SK-MEL-5 (cell line): ENCODE measurements around the gene MRPS5. TPM values are rescaled to one million over a fixed set of nuclear protein-coding genes. Genes with fewer than 3 reads are reported as not detected.

Experiments used
- DNase-seq: peaks from one replicate; pipeline ENCODE4 v3.0.0-alpha.2; 2016; ENCODE audit warnings: low read depth, low spot score
- in situ Hi-C: cut with HindIII; loops from 2 replicates; pipeline ENCODE4 v1.10.0; 2016; ENCODE audit warnings: low sequenced_read_pairs, high pct_unique_total_duplicates, low pct_unique_long_range_greater_than_20kb
- polyA plus RNA-seq, 2 experiments: library from polyadenylated mRNA; depleted of rRNA; stranded (reverse); fragments of >200 nt; gene quantifications; 2 replicates each; pipeline ENCODE4 v1.2.3, GENCODE V29; 2015
- total RNA-seq: library from RNA; depleted of rRNA; stranded (reverse); fragments of >200 nt; shearing (Covaris generic); gene quantifications from 2 replicates; pipeline ENCODE4 v1.2.3, GENCODE V29; 2014; rRNA removed

Gene MRPS5
- total RNA-seq = 114 and 124 TPM in 2 replicates
- polyA plus RNA-seq (2015; cell fraction: cytosol; rRNA removed) = 83.2 and 92.0 TPM in 2 replicates
- polyA plus RNA-seq (2015; cell fraction: nucleus; rRNA removed) = 172 and 174 TPM in 2 replicates

DNA sequence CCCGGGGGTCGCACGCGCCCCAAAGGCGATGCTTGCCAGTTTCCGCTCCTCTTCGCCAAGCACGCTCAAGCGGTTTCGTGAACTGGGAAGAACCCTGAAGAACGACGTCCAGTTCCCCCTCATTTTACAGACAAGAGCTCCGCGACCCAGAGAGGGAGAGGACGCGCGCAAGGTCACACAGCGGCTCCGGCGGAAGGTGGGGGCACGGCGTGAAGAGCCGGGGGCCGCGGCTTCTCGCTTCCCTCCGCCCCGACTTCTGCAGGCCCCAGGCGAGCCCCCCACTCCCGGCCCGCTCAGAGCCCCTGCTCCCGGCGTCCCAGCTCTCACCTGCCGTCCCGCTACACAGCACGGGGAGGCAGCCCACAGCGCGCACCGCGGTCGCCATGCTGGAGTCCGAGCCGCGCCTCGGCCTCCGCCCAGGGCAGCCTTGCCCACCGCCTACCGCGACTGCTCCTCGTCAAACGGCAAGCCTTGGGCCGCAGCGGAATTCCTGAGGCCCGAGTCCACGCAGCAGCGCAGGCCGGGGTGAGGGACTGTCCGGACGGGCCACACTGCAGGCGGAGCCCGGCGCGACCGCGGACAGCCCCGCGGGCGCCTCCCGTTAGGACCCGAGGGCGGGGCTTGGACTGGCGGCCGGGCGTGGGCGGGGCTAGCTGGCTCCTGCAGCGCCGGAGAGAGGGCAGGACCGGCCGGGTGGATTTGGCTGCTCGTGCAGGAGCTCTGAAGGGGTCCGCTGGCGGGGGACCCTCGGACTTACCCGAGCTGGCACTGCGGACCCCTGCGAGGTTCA lies at the start of gene MRPS5:
MRPS5 (minus strand) TSS at position 402 of the 790 bp plus-strand sequence; CDS start at position 385, 17 bp downstream.
- peak; percentile 66 for DNase-seq
- in situ Hi-C loops = no loop called here

DNA sequence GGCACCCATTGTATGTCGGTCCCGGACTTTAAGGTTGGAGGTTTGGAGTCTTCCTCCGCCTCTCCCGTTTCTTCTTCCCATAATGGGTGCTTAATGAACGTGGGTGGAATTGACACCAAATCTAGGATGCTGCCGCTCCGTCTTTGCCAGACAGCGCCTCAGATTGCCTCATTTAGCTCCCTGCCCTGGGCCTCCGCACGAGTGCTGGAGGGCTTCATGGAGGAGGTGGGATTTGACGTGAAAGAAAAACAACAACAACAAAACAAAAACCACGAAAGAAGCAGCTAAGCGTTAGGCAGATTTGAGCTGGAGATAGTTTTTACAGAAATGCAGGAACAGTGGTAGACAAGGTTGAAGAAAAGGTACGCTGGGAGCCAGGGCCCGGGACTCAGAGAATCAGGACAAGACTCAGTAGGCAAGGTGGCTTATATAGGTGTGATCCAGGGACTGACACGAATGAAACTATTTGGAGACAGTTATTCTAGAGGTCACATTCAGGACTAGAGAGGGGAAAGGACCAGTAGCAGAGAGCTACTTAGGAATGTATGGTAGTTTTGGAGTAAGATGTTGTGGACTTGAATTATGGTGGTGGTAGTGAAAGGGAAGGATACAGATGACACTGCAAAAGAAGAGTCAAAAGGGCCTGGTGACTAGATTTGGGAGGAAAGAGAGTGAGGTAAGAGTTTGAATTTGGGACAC lies 44.6 kb upstream of the MRPS5 start:
- in situ Hi-C loops = no loop called here
- DNase-seq = no peak

DNA sequence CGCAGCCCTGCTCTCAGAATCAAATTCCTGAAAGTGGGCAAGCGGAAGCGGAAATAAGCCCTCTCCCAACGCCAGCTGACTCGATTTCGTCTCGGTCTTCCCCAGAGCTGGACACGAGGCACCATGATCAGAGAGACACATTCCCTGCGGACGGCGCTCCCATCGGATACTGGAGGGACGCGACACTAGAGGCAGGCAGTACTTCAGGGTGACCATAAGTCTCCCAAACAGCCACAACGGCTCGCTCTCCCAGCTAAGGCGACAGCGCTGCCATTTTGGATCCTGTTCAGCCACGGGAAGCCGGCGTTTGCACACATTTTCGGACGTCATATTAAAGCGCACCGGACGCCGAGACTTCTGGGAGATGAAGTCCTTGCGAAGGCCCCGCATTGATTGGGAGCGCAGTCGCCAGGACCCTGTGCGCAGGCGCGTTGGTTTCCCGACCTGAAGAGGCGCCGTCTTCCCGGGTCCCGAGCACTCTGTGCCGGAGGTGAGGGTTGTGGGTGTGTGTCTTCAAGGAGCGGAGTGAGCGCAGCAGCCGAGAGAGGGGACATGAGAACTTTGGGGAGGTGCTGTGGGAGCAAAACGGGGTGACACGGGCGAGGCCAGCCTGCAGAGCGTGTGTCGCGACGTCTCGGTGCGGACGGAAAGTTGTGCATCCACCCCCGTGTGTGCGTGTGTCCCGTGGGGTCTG lies 43.9 kb upstream of the MRPS5 start, which contains the start of gene ZNF2:
ZNF2 (plus strand) TSS at position 439 of the 694 bp plus-strand sequence. CDS start 10,418 bp downstream, outside the sequence.
- in situ Hi-C loops = no loop called here
- DNase-seq = peak; percentile 97

DNA sequence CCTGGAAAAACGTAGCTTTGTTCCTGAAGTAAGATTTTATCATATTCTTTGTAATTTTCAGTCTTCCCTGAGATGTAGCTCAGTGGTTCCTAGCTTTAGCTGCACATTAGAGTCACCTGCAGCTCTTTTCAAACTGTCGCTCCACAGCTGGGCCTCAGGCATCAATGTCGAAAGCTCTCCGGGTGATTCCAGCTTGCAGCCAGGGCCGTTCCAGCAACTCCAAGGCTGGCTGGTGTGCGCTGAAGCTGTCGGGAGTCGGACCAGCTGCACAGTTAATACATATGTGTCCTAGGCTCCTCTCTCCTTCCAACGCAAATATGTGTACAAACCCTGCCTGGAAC lies 43.4 kb upstream of the MRPS5 start:
- DNase-seq = no peak
- in situ Hi-C loops = no loop called here

DNA sequence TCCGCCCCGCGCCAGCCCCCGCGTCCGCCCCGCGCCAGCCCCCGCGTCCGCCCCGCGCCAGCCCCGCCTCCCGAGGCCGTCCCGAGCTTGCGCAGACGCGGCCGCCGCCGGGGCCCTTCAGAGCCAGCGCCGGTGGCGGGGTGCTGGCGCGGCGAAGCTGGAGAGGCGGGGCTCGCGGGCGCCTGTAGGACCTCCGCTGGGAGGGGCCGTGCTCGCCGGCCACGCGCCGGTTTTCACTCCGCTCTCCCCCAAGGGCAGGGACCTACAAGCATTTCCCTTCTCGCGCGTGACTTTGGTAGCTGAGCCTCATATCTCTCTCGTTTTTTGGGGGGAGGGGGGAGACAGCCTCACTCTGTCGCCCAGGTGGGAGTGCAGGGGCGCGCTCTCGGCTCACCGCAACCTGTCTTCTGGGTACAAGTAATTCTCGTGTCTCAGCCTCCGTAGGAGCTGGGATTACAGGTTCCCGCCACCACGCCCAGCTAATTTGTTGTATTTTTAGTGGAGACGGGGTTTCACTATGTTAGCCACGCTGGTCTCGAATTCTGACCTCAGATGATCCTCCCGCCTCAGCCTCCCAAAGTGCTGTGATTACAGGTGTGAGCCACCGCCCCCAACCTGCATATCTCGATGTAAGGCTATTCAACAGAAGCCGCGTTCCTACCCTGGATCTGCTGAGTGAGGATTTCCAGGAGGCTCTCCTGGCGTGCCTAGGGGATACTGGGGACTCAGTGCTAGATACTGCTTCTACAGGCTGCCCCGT lies 38.3 kb upstream of the MRPS5 start, which contains the start of gene ZNF514:
ZNF514 (minus strand) TSS at position 159 of the 760 bp plus-strand sequence. CDS start 6,595 bp downstream, outside the sequence.
- in situ Hi-C loops = no loop called here
- DNase-seq = peak; percentile 51

DNA sequence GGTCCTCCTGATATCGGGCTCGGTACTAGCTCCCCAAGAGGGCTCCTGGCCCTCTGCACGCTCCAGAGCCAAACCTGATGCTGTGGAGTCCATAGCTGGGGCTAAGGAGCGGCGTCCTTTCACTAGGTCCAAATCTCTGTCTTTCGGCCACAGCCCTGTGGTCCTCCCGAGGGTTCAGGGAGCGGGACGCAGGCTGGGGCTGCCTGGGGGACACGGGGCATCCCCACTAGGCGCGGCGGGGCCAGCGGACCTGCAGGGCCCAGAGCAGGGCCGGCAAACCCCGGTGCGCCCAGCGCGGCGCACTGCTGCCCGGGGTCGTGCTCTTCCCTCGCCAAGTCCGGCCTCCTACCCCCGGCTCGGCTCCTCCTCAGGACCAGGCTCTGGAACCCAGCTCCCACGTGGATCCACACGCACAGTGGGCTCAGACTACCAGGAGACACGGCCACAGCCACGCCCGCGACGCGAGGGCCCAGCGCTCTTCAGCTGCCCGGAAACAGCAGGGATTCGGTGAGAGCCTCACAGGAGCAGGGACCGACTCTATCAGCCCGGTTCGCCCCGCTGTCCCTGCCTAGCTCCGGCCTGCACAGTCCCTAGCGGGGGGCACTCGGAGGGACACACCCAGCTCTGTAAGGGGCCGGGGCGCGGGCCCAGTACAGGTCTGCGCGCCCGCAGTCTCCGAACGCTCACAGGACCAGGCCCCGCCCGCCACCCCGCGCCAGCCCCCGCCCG lies 37.4 kb upstream of the MRPS5 start:
- peak; percentile 4 for DNase-seq
- in situ Hi-C loops = no loop called here

DNA sequence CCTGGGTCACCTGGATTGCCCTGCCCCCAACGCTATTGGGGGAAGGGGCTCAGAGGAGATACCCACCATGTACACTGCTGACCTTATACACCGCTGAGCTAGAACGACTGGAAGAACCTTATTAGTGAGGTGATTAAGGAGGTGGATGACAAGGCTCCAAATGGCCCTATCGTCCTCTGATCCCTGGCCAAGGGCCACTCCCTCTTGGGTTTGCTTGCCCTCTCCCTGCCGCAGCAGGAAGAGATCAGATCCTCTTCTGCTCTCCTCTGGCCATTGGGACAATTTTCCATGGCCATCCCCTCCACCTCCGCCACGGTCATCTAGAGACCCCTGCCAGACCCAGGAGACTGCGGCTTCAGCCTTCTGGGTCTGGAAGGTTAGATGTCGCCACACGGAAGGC lies 36.8 kb upstream of the MRPS5 start:
- in situ Hi-C loops = no loop called here

DNA sequence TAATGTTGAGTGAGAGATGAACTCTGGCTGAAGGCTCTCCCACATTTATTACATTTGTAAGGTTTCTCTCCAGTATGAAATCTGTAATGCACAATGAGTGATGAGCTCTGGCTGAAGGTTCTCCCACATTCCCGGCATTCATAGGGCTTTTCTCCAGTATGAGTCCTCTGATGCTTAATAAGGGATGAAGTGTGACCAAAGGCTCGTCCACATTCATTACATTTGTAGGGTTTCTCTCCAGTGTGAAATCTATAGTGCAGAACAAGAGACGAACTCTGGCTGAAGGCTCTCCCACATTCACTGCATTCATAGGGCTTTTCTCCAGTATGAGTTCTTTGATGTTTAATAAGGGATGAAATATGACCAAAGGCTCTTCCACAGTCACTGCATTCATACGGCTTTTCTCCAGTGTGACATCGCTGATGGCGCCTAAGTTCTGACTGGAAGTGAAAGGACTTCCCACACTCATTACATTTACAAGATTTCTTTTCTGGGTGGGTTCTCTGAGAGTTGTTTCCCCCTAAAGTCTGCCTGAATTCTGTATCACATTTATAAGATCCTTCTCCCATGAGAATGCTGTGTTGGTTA lies 27.9 kb upstream of the MRPS5 start:
- in situ Hi-C loops = no loop called here
- no peak for DNase-seq

More for the DNA sequence above, 36.8 kb upstream of the MRPS5 start:
- no peak for DNase-seq

DNA sequence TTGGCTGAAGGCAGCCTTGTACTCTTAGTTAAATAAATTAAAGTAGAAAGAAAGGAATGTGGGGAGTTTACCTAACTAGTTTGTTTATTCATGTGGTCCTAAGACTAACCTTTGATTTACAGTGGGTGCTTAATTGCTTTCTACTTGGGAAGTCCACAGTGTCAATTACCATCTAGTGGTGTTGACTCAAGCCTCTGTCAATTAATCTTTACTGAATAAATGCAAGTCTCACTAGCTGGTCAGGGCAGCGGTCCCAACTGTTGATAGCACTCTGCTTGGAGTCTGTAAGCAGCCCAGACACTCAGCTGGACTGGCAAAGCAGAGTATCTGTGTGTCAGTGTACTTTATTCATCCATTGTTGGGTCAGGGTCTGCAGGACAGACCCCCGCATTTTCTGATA lies 22.2 kb upstream of the MRPS5 start:
- no peak for DNase-seq
- in situ Hi-C loops = no loop called here

DNA sequence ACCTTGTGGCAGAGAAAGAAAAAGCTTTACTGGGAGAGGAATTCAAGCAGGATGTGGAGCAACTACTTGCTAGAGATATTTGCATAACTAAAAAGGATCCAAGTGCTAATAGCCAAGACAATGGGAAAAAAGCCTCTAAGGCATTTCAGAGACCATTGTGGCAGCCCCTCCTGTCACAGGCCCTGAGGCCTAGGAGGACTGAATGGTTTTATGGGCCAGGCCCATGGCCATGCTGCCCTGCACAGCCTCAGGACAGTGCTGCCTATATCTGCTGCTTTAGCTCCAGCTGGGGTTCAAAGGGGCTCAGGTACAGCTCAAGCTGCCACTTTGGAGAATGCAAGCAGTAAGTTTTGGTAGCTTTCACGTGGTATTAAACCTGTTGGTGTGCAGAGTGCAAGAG lies 17.1 kb upstream of the MRPS5 start:
- DNase-seq = no peak
- in situ Hi-C loops = no loop called here

DNA sequence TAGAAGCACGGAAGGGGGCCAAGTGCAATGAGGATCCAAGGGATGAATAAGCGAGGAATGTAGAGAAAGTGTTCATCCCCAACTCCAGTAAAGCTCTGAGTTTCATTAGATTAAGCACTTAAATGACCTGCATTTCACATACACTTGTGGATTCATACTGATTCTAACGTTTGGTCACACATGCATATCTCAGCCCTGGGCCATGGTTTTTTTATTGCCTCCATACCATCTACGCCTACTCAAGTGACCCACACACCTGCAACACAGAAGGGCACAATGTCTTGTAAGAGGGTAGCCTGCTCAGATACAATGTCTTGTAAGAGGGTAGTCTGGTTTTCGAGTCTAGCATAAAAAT lies 566 bp upstream of the MRPS5 start:
- in situ Hi-C loops = no loop called here
- no peak for DNase-seq

DNA sequence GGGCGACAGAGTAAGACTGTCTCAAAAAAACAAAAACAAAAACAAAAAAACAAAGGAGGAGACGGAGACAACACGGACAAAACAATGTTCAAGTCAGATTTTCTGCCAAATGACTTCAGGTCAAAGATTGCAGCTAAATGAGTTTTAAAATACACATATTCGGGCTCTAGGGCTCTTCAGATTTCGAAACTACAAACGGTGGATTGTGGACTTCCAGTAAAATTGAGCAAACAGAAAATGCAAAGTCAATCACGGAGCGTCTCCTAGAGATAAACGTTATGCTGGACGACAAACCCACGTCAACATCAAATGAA lies 558 bp downstream of the MRPS5 start:
- DNase-seq = no peak
- in situ Hi-C loops = no loop called here

DNA sequence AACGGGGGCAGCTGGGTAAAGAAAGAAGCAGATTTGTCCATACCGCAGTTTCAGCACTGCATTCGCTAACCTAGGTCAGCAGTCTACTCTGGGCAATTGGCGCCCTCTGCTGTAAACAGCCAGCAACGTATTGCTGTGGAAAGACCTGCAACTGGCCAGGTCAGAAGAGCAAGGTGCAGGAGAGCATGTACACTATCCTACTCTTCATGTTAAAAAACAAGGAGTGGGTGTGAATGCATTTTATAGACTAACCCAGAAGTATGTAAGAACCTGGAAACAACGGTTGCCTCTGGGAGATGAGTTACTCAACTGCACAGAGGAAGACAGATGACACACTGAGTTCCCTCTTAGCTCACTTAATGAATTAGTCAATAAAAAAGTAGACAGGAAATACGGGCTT lies 6.2 kb downstream of the MRPS5 start:
- DNase-seq = peak; percentile 82
- in situ Hi-C loops = no loop called here

DNA sequence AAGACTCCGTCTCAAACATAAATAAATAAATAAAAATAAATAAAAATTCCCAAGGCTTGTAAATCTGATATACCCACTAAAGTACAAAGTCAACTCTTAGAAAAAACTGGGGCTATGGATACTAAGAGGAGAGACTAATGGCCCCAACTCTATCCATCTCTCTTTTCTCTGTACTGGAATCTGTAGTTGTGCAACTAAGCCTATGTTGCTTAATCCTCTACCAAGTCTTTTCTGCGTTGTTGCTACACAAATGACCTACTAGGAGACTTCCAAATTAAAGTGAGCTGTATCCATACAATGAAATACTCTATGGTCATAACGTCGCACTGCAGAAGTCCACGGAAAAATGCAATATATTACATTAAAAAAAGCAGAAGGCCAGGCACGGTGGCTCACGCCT lies 8.1 kb downstream of the MRPS5 start:
- in situ Hi-C loops = no loop called here
- no peak for DNase-seq

DNA sequence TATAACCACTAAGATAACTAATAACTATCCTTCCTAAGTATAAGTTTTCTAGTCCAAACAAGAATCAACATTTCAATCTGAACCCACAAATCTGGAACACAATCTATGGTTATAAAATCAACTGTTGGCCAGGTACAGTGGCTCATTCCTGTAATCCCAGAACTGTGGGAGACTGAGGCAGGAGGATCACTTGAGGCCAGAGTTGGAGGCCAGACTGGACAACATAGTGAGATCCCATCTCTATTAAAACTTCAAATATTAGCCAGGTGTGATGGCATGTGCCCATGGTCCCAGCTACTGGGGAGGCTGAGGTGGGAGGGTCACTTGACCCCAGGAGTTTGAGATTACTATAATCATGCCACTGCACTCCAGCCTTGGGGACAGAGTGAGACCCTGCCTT lies 11.2 kb downstream of the MRPS5 start:
- in situ Hi-C loops = no loop called here

DNA sequence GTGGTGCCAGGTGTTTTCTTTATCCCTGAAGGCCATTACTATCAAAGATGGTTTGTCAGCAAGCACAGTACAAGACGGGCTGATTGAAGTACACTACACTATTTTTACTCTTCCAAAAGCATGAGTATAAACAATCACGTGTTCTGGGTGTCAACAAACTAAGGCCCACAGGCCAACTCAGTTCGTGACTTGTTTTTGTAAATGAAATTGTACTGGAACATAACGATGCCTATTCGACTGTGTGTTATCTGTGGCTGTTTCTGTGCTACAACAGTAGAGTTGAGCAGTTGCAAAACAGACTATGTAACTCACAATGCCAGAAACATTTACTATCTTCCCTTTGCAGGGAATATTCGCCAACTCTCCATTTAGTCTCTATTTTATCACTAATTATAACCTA lies 12.3 kb downstream of the MRPS5 start:
- DNase-seq = no peak
- in situ Hi-C loops = no loop called here

More for the DNA sequence above, 11.2 kb downstream of the MRPS5 start:
- DNase-seq = no peak

DNA sequence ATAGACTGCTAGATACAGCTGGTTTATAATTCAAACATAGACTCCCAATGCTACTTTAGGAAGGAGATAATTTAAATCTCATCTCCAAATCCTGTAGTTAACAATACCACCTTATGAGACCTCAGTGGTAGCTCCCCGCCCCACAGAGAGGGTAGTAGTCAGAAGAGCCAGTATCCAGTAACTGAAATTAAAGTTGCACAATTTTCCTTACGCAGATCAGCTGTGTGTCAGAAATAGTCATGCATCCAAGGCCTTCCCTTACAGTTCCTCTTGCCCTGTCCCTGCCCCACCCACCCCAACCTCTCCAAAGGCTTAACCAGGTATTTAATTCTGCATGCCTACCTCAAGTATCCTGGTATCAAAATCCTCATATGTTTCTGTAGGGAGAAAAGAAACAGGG lies 15.5 kb downstream of the MRPS5 start:
- DNase-seq = no peak
- in situ Hi-C loops = no loop called here
